Stimulated activated CD4-positive, alpha-beta T cell treated with anti-CD3 and anti-CD28 coated beads, Interleukin-1b, Interleukin-23, amount 100 ng/mL, for 24 hours (primary cell): ENCODE measurements around the gene ZNF865.

Source experiments
- DNase-seq, 4 experiments: peaks; one replicate each; pipeline ENCODE4 v3.0.0-alpha.2; 2020; ENCODE audit warnings: low read depth in 4 of 4, low spot score in 1 of 4

The ZNF865 gene

GRCh38 chr19:55603581-55604292, 1.7 kb upstream of the ZNF865 start:
- no peak for DNase-seq

- peak; percentile 97 to 99 (median 98) for DNase-seq
Observed at GRCh38 chr19:55605207-55605636, 225 bp upstream of the ZNF865 start.

GRCh38 chr19:55606471-55606787, 982 bp downstream of the ZNF865 start:
- DNase-seq, result no peak

DNA sequence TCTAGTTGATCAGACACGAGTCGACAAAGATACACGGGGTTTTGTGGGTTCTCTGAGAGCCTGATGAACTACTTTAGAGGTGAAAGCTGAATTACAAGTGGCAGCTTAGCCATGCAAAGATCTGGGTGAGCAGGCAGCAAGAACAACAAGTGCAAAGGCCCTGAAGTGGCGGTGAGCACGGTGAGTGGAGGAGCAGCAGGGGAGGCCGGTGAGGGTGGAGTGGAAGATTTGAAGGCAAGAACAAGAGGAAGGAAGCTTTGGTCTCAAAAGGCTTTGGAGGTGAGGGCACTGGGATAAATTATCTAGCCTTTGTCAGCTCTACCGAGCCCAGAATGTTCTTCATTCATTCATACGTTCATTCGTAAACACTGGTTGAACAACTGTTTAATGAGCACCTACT, 1.4 kb downstream of the ZNF865 start:
- no peak for DNase-seq

GRCh38 chr19:55609326-55609725, 3.9 kb downstream of the ZNF865 start:
- no peak for DNase-seq

- no peak for DNase-seq
Observed at GRCh38 chr19:55611300-55611982, 6.0 kb downstream of the ZNF865 start.

GRCh38 chr19:55611983-55612645, 6.7 kb downstream of the ZNF865 start:
- no peak for DNase-seq

DNA sequence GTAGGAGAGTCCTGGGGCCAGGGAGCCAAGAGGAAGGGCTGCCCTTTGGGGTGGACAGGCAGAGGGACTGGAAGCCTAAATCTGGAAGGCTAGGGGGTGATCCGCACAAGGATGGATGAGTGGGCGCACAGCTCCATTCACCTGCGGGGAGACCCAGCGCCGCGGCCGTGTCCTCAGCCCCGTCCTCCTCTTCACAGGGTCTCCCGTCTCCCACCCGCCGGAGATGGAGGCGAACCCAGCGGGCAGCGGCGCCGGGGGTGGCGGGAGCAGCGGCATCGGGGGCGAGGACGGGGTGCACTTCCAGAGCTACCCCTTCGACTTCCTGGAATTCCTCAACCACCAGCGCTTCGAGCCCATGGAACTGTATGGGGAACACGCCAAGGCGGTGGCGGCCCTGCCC, 7.9 kb downstream of the ZNF865 start:
- DNase-seq, result no peak

DNA sequence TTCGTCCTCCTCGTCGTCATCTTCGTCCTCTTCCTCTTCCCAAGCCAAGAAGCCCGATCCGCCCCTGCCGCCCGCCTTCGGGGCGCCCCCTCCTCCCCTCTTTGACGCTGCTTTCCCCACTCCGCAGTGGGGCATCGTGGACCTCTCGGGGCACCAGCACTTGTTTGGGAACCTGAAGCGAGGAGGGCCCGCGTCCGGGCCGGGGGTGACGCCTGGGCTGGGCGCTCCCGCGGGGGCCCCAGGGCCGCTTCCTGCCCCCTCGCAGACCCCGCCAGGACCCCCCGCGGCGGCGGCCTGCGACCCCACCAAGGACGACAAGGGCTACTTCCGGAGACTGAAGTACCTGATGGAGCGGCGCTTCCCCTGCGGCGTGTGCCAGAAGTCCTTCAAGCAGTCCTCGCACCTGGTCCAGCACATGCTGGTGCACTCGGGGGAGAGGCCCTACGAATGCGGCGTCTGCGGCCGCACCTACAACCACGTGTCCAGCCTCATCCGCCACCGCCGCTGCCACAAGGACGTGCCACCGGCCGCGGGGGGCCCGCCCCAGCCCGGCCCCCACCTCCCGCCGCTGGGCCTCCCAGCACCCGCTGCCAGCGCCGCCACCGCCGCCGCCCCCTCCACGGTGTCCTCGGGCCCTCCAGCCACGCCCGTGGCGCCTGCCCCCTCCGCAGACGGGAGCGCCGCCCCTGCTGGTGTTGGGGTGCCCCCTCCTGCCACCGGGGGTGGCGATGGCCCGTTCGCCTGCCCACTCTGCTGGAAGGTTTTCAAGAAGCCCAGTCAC, 8.7 kb downstream of the ZNF865 start:
- no peak for DNase-seq

DNA sequence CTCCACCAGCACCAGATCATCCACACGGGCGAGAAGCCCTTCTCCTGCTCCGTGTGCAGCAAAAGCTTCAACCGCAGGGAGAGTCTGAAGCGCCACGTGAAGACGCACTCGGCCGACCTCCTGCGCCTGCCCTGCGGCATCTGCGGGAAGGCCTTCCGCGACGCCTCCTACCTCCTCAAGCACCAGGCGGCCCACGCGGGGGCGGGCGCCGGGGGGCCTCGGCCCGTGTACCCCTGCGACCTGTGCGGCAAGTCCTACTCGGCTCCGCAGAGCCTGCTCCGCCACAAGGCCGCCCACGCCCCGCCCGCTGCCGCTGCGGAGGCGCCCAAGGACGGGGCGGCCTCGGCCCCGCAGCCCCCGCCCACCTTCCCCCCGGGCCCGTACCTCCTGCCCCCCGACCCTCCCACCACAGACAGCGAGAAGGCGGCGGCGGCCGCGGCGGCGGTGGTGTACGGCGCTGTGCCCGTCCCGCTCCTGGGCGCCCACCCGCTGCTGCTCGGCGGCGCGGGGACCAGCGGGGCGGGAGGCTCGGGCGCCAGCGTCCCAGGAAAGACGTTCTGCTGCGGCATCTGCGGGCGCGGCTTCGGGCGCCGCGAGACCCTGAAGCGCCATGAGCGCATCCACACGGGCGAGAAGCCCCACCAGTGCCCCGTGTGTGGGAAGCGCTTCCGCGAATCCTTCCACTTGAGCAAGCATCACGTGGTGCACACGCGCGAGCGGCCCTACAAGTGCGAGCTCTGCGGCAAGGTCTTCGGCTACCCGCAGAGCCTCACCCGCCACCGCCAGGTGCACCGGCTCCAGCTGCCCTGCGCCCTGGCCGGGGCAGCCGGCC, 9.5 kb downstream of the ZNF865 start:
- no peak for DNase-seq

- no peak for DNase-seq
Observed at GRCh38 chr19:55615543-55616394, 10.3 kb downstream of the ZNF865 start.

- no peak for DNase-seq
Observed at GRCh38 chr19:55616395-55616875, 11.0 kb downstream of the ZNF865 start.

DNA sequence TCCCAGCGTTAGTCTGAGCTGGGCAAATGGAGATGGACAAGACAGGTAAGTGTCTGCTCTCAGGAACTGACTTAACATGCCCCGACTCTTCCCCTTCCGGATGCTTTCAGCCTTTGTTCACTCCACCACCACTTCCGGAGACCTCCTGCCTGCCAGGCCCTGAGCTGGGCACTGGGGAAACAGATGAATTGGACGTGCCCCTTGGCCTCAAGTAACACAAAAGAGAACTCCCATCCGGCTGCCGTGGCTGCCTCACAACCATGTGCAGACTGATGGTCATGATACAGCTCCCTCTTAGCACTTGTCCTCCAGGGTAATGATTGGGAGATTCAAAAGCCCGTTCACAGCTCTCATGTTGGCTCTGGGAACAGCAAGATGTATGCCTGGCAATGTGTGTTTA, 12.0 kb downstream of the ZNF865 start:
- DNase-seq, result no peak

DNA sequence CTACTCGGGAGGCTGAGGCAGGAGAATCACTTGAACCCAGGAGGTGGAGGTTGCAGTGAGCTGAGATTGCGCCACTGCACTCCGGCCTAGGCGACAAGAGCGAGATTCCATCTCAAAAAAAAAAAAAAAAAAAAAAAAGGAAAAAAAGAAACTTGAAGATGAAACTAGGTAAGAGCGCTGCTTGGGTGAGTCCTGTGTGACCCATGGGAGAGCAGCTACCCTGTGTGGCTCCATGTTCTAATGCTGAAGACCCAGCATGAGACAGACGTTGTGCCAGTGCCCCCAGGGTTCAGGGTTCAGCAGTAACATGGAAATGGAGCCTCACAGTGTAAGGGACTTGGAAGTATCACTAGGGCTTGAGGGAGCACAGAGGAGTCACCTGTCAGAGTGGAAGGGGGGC, 13.0 kb downstream of the ZNF865 start:
- no peak for DNase-seq

DNA sequence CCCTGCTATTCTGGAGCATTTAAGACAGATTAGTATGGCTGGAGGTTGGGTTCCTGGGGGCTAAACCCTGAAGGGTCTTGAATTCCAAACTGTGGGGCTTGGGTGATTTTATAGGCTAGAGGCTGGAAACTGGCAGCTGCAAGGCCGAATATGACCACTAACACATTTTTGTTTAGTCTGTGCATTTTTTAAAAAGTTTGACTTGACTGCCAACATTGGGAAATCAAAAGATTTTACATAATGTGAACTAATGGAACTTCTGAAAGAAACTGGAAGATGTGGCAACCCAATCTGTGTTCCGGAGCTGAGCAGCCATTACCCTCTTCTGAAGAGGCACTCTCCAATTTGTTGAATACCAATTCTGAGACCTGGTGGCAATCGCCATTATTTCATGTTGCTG, 13.8 kb downstream of the ZNF865 start:
- no peak for DNase-seq

GRCh38 chr19:55620410-55621204, 15.2 kb downstream of the ZNF865 start:
- no peak for DNase-seq

GRCh38 chr19:55621205-55621672, 15.8 kb downstream of the ZNF865 start:
- DNase-seq, result no peak

- DNase-seq, result no peak
Observed at GRCh38 chr19:55621673-55622231, 16.3 kb downstream of the ZNF865 start.
